ENCODE measurements around the gene SPATS2L.

Gene SPATS2L

DNA sequence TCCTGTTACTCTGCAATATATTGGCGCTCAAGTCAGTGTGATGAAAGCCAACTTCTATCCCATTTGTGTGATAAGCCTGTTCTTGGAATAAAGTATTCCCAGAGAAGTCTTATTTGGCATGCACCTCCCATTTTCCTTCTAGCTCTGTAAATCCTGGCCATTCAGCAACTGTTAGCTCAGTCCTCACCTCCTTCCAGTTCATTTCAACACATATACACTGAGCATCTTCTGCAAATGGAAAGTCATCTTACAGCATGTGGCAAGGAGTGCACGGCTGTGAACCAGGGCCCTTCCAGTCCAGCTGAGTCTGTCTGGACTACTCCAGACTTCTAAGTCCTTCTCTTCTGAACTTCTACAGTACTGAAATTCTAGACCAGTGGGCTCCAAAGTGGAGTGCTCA lies 53.1 kb downstream of the SPATS2L start:
- no peak overlapping the region for H3K4me3 ChIP-seq (ENCODE audit: low read depth, low read length)
- CTCF ChIA-PET, result interaction anchor here (0.7 to 1.5 kb wide), 5 partner anchors 11 to 374 kb away, joined by 3 to 6 read pairs (median 3); no protein-coding TSS in a partner anchor
- POLR2A ChIA-PET, result no interaction called here
- TF ChIP-seq, protein P1, sequence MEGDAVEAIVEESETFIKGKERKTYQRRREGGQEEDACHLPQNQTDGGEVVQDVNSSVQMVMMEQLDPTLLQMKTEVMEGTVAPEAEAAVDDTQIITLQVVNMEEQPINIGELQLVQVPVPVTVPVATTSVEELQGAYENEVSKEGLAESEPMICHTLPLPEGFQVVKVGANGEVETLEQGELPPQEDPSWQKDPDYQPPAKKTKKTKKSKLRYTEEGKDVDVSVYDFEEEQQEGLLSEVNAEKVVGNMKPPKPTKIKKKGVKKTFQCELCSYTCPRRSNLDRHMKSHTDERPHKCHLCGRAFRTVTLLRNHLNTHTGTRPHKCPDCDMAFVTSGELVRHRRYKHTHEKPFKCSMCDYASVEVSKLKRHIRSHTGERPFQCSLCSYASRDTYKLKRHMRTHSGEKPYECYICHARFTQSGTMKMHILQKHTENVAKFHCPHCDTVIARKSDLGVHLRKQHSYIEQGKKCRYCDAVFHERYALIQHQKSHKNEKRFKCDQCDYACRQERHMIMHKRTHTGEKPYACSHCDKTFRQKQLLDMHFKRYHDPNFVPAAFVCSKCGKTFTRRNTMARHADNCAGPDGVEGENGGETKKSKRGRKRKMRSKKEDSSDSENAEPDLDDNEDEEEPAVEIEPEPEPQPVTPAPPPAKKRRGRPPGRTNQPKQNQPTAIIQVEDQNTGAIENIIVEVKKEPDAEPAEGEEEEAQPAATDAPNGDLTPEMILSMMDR (IDR thresholded peaks at IDR 0.05; ENCODE audit: insufficient read depth, low read length, missing control alignments), result no peak
- no peak for DNase-seq (ENCODE audit: low read depth, low spot score)

DNA sequence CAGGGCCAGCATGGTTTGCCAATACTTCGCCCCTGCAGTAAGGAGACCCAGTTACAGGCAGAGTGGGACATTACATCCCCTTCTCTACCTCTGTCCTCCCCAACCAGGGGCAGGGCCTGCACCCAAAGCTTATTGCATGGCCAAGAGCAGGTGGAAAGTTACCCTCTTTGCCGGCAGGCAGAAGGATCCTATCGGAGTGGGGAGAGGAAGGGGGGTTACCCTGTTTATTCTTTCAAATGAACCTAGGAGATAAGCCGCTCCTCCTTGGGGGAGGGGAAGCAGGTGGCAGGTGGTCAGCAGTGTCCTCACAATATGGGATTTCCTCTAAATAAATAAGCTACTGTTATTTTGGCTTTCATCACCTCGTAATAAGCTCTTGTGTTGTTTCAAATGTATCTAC lies 53.9 kb downstream of the SPATS2L start:
- CTCF ChIA-PET, result interaction anchor here (0.7 to 1.5 kb wide), 5 partner anchors 11 to 375 kb away, joined by 3 to 6 read pairs (median 3); no protein-coding TSS in a partner anchor
- POLR2A ChIA-PET, result no interaction called here
- no peak overlapping the region for H3K4me3 ChIP-seq (ENCODE audit: low read depth, low read length)
- DNase-seq (ENCODE audit: low read depth, low spot score), result no peak
- TF ChIP-seq, protein P1 (IDR thresholded peaks at IDR 0.05; ENCODE audit: insufficient read depth, low read length, missing control alignments), result no peak

DNA sequence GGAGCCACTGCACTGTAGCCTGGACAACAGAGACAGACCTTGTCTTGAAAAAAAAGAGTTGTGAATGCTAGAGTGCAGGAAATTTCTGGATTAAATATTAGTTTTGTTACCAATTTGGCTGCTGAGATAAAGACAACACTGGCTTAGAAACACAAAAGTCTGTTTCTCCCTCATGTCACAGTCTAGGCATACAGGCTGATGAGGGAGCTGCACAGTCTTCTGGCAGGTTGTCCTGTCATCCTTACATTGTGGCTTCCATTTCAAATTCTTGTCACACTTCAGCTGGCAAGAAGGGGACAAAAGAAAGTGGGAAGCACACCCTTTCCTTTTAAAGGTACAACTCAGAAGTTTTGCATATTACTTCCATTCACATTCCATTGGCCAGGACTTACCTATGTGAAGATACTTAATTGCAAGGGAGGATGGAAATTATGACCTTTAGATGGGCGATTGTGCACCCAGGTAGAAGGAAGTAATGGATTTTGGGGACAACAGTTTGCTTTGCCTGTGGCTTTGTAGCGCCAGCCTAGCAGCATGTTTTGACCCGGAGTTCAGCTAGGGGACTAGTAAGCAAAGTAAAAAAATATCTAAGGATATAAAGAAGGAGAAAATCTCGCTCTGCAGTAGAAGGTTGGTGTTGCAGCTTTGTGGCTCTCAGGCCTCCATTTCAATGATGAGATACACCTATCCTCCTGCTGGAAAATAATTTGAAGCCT lies 55.9 kb downstream of the SPATS2L start:
- TF ChIP-seq, protein P1 (IDR thresholded peaks at IDR 0.05; ENCODE audit: insufficient read depth, low read length, missing control alignments), result no peak
- POLR2A ChIA-PET, result no interaction called here
- DNase-seq (ENCODE audit: low read depth, low spot score), result no peak
- CTCF ChIA-PET, result interaction anchor here (0.9 to 1.8 kb wide), 3 partner anchors 8 to 108 kb away, joined by 3 to 4 read pairs (median 3); no protein-coding TSS in a partner anchor
- no peak overlapping the region for H3K4me3 ChIP-seq (ENCODE audit: low read depth, low read length)

DNA sequence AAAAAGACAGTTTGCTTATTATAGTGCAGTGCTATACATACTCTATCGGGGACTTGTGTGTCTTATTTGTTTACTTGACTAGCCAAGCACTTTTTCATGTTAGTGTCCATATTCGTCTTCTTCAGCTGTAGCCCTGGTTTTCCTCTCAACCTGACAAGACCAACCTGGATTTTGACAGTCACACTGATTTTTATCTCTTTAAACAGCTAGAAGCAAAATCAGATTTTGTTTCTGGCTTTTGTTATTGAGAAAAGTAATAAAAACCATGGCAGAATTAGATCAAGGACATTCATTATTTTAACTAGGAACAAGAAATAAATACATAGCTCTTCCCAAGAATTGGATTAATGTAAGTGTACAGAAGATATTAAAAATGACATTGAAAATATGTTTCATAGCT lies 56.8 kb downstream of the SPATS2L start:
- TF ChIP-seq, protein P1 (IDR thresholded peaks at IDR 0.05; ENCODE audit: insufficient read depth, low read length, missing control alignments), result no peak
- ChIA-PET CTCF (interaction anchor here (0.8 to 1.8 kb wide), 4 partner anchors 14 to 378 kb away, joined by 3 to 4 read pairs (median 4); no protein-coding TSS in a partner anchor), POLR2A (no interaction called here)
- H3K4me3 ChIP-seq (ENCODE audit: low read depth, low read length), result no peak overlapping the region
- DNase-seq (ENCODE audit: low read depth, low spot score), result no peak

DNA sequence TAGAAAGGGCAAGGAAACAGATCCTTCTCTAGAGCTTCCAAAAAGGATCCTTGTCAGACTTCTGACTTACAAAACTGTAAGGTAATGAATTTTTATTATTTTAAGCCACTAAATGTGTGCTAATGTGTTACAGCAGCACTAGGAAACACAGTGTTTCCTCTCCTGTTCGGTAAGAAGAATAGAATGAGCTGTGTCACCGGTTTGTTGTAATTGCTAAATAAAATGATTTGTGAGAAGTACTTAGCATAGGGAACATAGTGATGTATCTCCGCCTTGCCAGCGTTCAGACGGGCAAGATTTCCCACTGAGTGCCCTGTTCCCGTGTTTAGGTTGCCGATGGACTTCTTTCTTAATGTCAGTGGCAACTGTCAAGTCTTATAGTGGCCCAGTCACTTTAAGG lies 57.6 kb downstream of the SPATS2L start:
- DNase-seq (ENCODE audit: low read depth, low spot score), result no peak
- no peak overlapping the region for H3K4me3 ChIP-seq (ENCODE audit: low read depth, low read length)
- POLR2A ChIA-PET, result no interaction called here
- TF ChIP-seq, protein P1 (IDR thresholded peaks at IDR 0.05; ENCODE audit: insufficient read depth, low read length, missing control alignments), result no peak
- CTCF ChIA-PET, result interaction anchor here (0.8 to 1.3 kb wide), 2 partner anchors 13 to 378 kb away, joined by 3 to 4 read pairs; no protein-coding TSS in a partner anchor

DNA sequence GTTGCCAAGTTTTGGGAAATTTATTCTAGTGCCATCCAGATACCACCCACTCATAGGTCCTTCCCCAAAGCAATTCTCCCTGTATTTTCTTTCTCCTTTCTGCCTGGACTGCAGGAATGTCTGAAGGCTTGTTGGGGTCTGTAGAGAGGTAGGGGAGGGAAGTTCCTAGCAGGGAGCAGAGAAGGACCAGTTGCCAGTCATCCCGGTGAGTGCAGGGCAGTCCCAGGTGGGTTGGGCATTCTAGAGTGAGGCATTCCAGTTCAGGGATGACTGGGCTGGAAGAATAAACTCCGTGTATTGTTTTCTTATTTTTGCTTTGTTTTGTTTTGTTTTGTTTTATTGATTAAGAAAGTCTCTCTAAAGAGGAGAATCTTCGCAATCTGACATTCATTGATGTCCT lies 58.1 kb downstream of the SPATS2L start:
- ChIA-PET CTCF (interaction anchor here (1.3 kb wide), 1 partner anchor 12 kb away, joined by 4 read pairs; no protein-coding TSS in a partner anchor), POLR2A (no interaction called here)
- H3K4me3 ChIP-seq (ENCODE audit: low read depth, low read length), result no peak overlapping the region
- DNase-seq (ENCODE audit: low read depth, low spot score), result no peak
- TF ChIP-seq, protein P1 (IDR thresholded peaks at IDR 0.05; ENCODE audit: insufficient read depth, low read length, missing control alignments), result no peak
